GM12872 (cell line): ENCODE measurements around the gene SEZ6L.

Source experiments
- TF ChIP-seq, protein P1 (sequence below): IDR thresholded peaks from 3 replicates; pipeline ENCODE4 v1.5.1; 2011; ENCODE audit warnings: low read depth, mild to moderate bottlenecking, low read length, moderate library complexity; ENCODE audit not compliant: insufficient read depth

Gene SEZ6L

DNA sequence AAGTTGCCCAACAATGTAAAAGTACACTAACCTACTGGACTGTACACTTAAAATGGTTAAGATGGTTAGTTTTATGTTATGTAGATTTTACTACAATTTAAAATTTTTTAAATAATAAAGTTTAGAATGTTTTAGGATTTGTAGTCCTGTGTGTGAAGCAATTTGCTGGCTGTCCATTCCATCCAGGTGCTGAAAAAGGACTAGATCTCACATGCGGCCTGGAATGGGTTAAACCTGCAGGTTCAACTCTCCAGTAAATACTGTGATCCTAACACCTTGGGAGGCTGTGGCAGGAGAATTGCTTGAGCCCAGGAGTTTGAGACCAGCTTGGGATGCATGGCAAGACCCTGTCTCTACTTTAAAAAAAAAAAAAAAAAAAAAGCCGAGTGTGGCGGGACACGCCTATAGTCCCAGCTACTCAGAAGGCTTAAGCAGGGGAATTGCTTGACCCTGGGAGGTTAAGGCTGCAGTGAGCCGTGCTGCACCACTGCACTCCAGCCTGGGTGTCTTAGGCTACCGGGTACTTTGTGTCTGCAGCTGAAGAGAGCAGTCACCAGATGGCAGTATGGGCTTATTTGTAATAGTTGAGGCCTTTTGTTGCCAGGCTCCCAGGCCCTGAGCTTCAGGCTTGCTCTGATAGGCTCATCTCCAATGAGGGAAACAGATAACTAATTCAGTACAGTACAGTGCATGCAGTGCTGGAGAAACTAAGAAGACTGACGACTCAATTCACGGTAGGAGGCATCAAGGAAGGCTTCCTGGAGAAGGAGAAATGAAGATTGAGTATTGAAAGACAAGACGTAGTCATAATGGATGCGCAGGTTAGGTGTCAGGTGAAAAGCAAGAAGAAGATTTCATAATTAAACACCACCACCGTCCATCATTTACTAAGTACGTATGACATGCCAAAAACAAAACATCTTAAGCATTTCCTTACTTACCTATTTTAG lies 195.1 kb downstream of the SEZ6L start:
- TF ChIP-seq, protein P1, sequence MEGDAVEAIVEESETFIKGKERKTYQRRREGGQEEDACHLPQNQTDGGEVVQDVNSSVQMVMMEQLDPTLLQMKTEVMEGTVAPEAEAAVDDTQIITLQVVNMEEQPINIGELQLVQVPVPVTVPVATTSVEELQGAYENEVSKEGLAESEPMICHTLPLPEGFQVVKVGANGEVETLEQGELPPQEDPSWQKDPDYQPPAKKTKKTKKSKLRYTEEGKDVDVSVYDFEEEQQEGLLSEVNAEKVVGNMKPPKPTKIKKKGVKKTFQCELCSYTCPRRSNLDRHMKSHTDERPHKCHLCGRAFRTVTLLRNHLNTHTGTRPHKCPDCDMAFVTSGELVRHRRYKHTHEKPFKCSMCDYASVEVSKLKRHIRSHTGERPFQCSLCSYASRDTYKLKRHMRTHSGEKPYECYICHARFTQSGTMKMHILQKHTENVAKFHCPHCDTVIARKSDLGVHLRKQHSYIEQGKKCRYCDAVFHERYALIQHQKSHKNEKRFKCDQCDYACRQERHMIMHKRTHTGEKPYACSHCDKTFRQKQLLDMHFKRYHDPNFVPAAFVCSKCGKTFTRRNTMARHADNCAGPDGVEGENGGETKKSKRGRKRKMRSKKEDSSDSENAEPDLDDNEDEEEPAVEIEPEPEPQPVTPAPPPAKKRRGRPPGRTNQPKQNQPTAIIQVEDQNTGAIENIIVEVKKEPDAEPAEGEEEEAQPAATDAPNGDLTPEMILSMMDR: peak; percentile 78

DNA sequence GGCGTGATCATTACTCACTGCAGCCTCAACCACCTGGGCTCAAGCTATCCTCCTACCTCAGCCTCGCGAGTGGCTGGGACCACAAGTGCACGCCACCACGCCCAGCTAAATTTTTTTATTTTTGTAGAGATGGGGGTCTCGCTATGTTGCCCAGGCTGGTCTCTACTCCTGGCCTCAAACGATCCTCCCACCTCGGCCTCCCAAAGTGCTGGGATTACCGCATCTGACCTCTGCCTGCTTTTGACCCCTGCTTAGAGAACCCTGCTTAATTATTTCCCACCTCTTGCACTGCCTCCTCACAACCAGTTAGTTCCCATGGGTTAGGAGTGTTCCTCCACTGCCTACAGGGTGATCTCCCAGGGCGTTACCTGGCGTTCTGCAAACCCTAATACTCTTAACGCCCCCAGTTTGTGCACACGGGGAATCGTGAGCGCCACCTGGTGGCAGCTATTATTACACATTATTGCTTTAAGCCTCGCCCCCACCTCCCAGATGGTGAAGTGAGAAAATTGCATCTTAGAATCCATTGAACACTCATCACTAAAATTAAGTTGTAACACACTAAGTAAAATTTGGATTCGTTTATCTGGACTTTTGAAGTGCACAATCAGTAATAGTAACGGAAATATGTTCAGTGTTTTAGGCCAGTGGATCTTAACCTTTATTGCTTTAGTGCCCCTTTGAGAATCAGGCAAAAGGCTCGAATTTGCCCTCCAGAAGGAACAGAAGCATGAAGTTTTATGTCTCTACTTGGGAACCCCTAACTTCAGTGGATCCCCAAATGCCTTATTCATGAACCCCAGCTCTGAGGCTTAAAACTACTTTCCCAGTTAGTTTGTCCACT lies 198.4 kb downstream of the SEZ6L start:
- TF ChIP-seq, protein P1: peak; percentile 83

DNA sequence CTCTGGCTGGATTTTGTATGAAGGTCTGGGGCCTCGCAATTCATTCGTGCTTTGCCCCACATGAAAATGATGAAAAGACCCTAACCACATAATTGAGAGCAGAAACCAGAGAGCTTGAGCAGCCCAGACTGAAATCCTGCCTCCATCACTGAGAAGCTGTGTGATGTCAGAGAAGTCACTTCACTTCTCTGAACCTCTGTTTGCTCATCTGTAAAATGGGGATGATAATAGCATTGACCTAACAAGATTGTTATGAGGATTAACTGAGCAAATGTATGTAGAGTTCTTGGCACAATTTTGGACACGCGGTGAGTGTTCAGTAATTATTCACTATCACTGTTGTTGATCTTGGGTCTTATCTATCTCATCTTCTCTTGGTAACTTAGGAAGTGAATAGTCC lies 203.6 kb downstream of the SEZ6L start:
- TF ChIP-seq, protein P1: no peak

DNA sequence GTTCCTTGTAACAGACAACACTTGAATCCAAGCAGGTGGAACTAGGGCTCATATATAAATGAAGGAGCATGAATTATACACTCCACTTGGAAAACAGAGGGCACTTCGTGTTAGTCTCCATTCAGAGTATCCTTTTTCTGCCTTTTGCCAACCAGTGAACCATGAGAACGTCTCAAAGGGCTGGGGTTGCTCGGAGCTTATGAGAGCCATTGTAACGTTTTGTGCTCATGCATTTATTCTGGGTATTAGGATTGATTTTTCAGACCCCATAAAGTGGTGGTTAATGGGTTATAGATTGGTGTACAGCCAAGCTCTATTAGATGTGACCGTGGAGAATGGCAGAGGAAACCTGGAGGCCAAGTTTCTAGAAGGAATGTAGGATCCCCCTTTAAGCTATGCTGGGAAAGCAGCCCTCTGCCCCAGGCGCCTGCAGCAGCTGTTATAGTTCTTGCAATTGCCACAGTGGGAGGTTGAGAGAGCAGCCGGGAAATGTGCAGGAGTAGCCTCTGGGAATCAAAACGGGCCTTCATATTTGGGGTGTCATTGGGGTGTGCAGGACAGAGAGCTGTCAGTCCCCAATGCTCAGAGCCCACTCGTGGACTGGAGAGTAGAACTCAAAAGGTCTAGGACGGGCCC lies 205.2 kb downstream of the SEZ6L start:
- TF ChIP-seq, protein P1: no peak

DNA sequence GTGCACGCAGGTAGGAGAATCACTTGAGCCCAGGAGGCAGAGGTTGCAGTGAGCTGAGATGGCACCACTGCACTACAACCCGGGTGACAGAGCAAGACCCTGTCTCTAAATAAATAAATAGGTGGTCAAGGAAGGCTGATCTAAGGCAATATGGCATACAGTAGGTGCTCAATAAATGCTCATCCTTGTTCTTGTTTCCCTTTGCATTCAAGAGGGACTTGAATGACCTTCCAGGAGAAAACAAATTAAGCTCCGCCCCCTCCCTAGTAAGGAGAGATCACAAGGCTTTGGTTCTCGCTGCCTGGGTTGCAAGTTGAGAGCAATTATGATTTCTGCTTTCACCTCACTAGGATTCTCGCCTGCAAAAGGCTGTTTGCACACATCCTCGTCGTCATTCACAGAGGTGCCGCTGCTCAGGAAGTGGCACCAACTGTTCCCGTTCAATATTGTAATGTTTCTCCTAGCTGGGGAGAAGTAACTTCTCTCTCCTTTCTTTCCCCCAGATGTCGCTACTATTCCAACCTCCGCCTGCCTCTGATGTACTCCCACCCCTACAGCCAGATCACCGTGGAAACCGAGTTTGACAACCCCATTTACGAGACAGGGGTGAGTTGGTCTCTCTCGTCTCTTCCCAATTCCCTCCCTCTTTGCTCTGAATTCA lies 208.0 kb downstream of the SEZ6L start:
- TF ChIP-seq, protein P1: no peak

DNA sequence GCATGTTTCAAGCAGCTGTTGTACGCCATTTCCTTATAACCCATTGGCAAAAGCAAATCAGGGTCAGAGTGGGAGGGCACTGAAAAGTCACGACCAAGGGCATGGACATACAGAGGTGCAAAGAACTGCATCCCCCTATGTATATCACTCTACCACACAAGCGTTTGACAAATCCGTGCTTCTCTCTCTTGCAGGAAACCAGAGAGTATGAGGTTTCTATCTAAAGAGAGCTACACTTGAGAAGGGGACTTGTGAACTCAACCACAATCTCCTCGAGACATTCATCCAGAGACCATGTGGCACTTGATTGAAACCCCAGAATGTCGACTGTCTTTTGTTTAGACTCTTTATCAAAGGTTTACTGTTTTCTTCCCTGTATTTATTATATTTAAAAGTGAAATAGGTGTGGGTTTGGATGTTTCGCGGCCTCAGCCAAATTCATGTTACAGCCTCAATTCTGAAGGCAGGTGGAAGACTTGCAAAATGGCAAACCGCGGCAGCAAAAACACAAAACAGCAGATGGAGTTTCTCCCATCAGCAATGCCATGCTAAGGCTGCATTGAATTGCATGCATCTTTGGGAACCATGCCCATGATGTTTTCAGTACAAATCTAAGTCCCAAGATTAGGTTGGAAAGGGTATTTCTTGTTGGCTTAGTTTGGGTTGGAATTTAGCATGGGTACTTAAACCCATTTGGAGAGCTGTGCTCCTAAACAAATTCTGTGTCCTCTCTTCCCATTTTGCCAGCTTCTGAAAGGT lies 211.0 kb downstream of the SEZ6L start:
- TF ChIP-seq, protein P1: no peak
